Gastroesophageal sphincter (tissue), 3 donors: ENCODE measurements around the gene NUDT14.

Source experiments
- CTCF ChIP-seq, 4 experiments: fragments of 200-600 bp in 2 of 4; fragments of 450-650 bp in 2 of 4; sonication (generic) in 1 of 4; IDR thresholded peaks; one replicate each; pipeline ENCODE4 v1.5.1; 2017 to 2019; ENCODE audit warnings: antibody characterized with exemption in 4 of 4, mild to moderate bottlenecking in 2 of 4, moderate library complexity in 2 of 4
- EP300 ChIP-seq: sonication (generic); formaldehyde crosslinking; IDR thresholded peaks from one replicate; pipeline ENCODE4 v1.6.1; 2017; ENCODE audit warnings: antibody characterized with exemption, mild to moderate bottlenecking
- POLR2A ChIP-seq, 2 donors: fragments of 450-650 bp; IDR thresholded peaks; one replicate each; pipeline ENCODE4 v1.6.1; 2017; ENCODE audit warnings: antibody characterized with exemption in 2 of 2, mild to moderate bottlenecking in 2 of 2, moderate library complexity in 1 of 2
- POLR2AphosphoS5 ChIP-seq: sonication (generic); formaldehyde crosslinking; IDR thresholded peaks from one replicate; pipeline ENCODE4 v1.6.1; 2017; ENCODE audit warnings: antibody characterized with exemption

- TF ChIP-seq CTCF (IDR thresholded peaks at IDR 0.05) (no peak), EP300 (no peak), POLR2A (IDR thresholded peaks at IDR 0.05) (no peak), POLR2AphosphoS5 (no peak)
These were observed 37.0 kb downstream of the NUDT14 start for GRCh38 chr14:105144026-105144665.
